GM23338 (cell line): Measurements from ENCODE around the gene CARD16. TPM values are rescaled to one million over a fixed set of nuclear protein-coding genes. Genes with fewer than 3 reads are reported as not detected.

ENCODE experiments used
- ATAC-seq: fragments of 200-7000 bp; cut with Tn5 transposase; 3 replicates; pipeline ENCODE4 v1.9.1; 2020
- DNase-seq: peaks from one replicate; pipeline ENCODE4 v3.0.0-alpha.2; 2015; ENCODE audit warnings: low spot score
- H2AFZ ChIP-seq: fragments of 200-600 bp; sonication (generic); 2 replicates; pipeline ENCODE4 v1.8.0; 2016; ENCODE audit warnings: antibody characterized with exemption, mild to moderate bottlenecking, moderate library complexity
- H3F3A ChIP-seq: fragments of 200-600 bp; sonication (generic); replicated peaks from 2 replicates; pipeline ENCODE4 v1.8.0; 2017; ENCODE audit warnings: antibody characterized with exemption, mixed run types, low read depth
- H3K27ac ChIP-seq: fragments of 200-600 bp; sonication (generic); 2 replicates; pipeline ENCODE4 v1.6.1; 2016; ENCODE audit warnings: low read depth
- H3K27me3 ChIP-seq: fragments of 200-600 bp; sonication (generic); 2 replicates; pipeline ENCODE4 v1.8.0; 2016; ENCODE audit warnings: mild to moderate bottlenecking, mixed run types, moderate library complexity; ENCODE audit not compliant: insufficient read depth
- H3K36me3 ChIP-seq: fragments of 200-600 bp; sonication (generic); 2 replicates; pipeline ENCODE4 v1.8.0; 2016; ENCODE audit warnings: mild to moderate bottlenecking; ENCODE audit not compliant: insufficient read depth
- H3K4me1 ChIP-seq: fragments of 200-600 bp; sonication (generic); 2 replicates; pipeline ENCODE4 v1.8.0; 2016; ENCODE audit warnings: mild to moderate bottlenecking, moderate library complexity; ENCODE audit not compliant: insufficient read depth
- H3K4me2 ChIP-seq: fragments of 200-600 bp; sonication (generic); 2 replicates; pipeline ENCODE4 v1.7.1; 2017; ENCODE audit warnings: mixed run types
- H3K4me3 ChIP-seq: fragments of 200-600 bp; sonication (generic); 2 replicates; pipeline ENCODE4 v1.6.1; 2016; ENCODE audit warnings: mixed run types
- H3K79me2 ChIP-seq: fragments of 200-600 bp; sonication (generic); replicated peaks from 2 replicates; pipeline ENCODE4 v1.8.0; 2017; ENCODE audit warnings: mild to moderate bottlenecking; ENCODE audit not compliant: insufficient read depth
- H3K9me2 ChIP-seq: fragments of 200-600 bp; sonication (generic); 2 replicates; pipeline ENCODE4 v1.8.0; 2017; ENCODE audit not compliant: insufficient read depth
- H4K20me1 ChIP-seq: fragments of 200-600 bp; sonication (generic); replicated peaks from 2 replicates; pipeline ENCODE4 v1.8.0; 2017; ENCODE audit warnings: mild to moderate bottlenecking; ENCODE audit not compliant: insufficient read depth
- H3K27ac Mint-ChIP-seq: 2 replicates; pipeline ENCODE4 v1.8.0; 2020; ENCODE audit warnings: inconsistent platforms, mild to moderate bottlenecking, moderate library complexity, mixed read lengths
- H3K27me3 Mint-ChIP-seq: 3 replicates; pipeline ENCODE4 v1.8.0; 2022; ENCODE audit warnings: low read depth, mild to moderate bottlenecking, moderate library complexity, mixed read lengths, inconsistent platforms; ENCODE audit not compliant: insufficient read depth, poor library complexity
- H3K36me3 Mint-ChIP-seq: 3 replicates; pipeline ENCODE4 v1.8.0; 2021; ENCODE audit warnings: low read depth, mild to moderate bottlenecking, inconsistent platforms, moderate library complexity, mixed read lengths
- H3K4me1 Mint-ChIP-seq: 3 replicates; pipeline ENCODE4 v1.8.0; 2020; ENCODE audit warnings: mild to moderate bottlenecking, inconsistent platforms, mixed read lengths
- H3K4me3 Mint-ChIP-seq: 3 replicates; pipeline ENCODE4 v1.8.0; 2021; ENCODE audit warnings: moderate library complexity, mild to moderate bottlenecking, inconsistent platforms, mixed read lengths
- H3K9me3 Mint-ChIP-seq: 3 replicates; pipeline ENCODE4 v1.8.0; 2020; ENCODE audit warnings: moderate library complexity, mild to moderate bottlenecking, inconsistent platforms, mixed read lengths
- CREB1 ChIP-seq: fragments of 250-450 bp; sonication (Bioruptor Pico); IDR thresholded peaks from 2 replicates; pipeline ENCODE4 v1.5.0; 2020; ENCODE audit warnings: low read depth, mild to moderate bottlenecking, moderate library complexity
- EZH2phosphoT487 ChIP-seq: fragments of 200-600 bp; sonication (generic); IDR thresholded peaks from one replicate; pipeline ENCODE4 v1.8.1; 2018; ENCODE audit warnings: antibody characterized with exemption; ENCODE audit not compliant: unreplicated experiment
- JUNB ChIP-seq: IDR thresholded peaks from one replicate; pipeline ENCODE4 v1.6.1; 2016; ENCODE audit warnings: antibody characterized with exemption; ENCODE audit not compliant: unreplicated experiment
- NANOG ChIP-seq: IDR thresholded peaks from 2 replicates; pipeline ENCODE4 v1.6.1; 2016; ENCODE audit warnings: antibody characterized with exemption, borderline replicate concordance
- POLR2AphosphoS5 ChIP-seq: IDR thresholded peaks from 2 replicates; pipeline ENCODE4 v1.6.1; 2016; ENCODE audit warnings: antibody characterized with exemption, low read depth
- STAT1 ChIP-seq: IDR thresholded peaks from one replicate; pipeline ENCODE4 v1.6.1; 2016; ENCODE audit warnings: antibody characterized with exemption; ENCODE audit not compliant: unreplicated experiment
- ZNF114 ChIP-seq: fragments of 250-450 bp; sonication (Bioruptor Pico); IDR thresholded peaks from 2 replicates; pipeline ENCODE4 v1.5.0; 2020; ENCODE audit warnings: mild to moderate bottlenecking, moderate library complexity
- ZNF331 ChIP-seq: fragments of 250-450 bp; sonication (Bioruptor Pico); IDR thresholded peaks from 2 replicates; pipeline ENCODE4 v1.5.0; 2020; ENCODE audit warnings: low read depth, mild to moderate bottlenecking, moderate library complexity
- polyA plus RNA-seq: library from polyadenylated mRNA; unstranded; fragments of >200 nt; fragmentation: Nextera tagmentation; extraction: Ambion mirVana; gene quantifications from 2 replicates; pipeline ENCODE4 v1.2.1, GENCODE V29; 2016
- total RNA-seq: library from RNA; depleted of rRNA; stranded (reverse); fragments of >200 nt; shearing (Covaris generic); gene quantifications from 2 replicates; pipeline ENCODE4 v1.2.3, GENCODE V29; 2014
- TF ChIP-seq, protein P1 (sequence below): IDR thresholded peaks from one replicate; pipeline ENCODE4 v1.6.1; 2018; ENCODE audit warnings: antibody characterized with exemption; ENCODE audit not compliant: unreplicated experiment
- TF ChIP-seq, protein P2 (sequence below): IDR thresholded peaks from 2 replicates; pipeline ENCODE4 v1.6.1; 2016; ENCODE audit warnings: antibody characterized with exemption
- TF ChIP-seq, protein P3 (sequence below): fragments of 250-450 bp; sonication (Bioruptor Pico); IDR thresholded peaks from 2 replicates; pipeline ENCODE4 v1.5.0; 2020; ENCODE audit warnings: mild to moderate bottlenecking, moderate library complexity

Gene CARD16
- total and polyA plus RNA-seq, 2 experiments from 2014 or later: not detected

DNA sequence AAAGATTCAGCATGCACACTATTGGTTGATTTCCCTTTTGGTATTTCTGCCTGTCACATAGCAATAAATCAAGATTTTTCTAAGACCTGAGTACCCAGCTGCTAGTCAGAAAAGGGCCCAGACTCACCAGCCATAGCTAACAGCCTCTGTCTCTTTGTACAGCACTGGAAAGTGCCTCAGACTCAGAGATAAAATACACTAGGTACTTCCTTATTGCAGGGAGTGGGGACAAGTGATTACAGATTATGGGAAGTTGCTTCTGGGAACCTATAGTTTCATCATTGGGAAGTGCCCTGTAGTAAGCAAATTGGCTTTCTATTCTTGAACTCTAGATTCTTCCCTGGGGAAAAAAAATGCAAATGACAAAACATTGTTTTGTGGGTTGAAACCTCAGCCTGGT lies 22.1 kb downstream of the CARD16 start, which contains the start of gene CASP5 (continued):
- TF ChIP-seq, protein P1, sequence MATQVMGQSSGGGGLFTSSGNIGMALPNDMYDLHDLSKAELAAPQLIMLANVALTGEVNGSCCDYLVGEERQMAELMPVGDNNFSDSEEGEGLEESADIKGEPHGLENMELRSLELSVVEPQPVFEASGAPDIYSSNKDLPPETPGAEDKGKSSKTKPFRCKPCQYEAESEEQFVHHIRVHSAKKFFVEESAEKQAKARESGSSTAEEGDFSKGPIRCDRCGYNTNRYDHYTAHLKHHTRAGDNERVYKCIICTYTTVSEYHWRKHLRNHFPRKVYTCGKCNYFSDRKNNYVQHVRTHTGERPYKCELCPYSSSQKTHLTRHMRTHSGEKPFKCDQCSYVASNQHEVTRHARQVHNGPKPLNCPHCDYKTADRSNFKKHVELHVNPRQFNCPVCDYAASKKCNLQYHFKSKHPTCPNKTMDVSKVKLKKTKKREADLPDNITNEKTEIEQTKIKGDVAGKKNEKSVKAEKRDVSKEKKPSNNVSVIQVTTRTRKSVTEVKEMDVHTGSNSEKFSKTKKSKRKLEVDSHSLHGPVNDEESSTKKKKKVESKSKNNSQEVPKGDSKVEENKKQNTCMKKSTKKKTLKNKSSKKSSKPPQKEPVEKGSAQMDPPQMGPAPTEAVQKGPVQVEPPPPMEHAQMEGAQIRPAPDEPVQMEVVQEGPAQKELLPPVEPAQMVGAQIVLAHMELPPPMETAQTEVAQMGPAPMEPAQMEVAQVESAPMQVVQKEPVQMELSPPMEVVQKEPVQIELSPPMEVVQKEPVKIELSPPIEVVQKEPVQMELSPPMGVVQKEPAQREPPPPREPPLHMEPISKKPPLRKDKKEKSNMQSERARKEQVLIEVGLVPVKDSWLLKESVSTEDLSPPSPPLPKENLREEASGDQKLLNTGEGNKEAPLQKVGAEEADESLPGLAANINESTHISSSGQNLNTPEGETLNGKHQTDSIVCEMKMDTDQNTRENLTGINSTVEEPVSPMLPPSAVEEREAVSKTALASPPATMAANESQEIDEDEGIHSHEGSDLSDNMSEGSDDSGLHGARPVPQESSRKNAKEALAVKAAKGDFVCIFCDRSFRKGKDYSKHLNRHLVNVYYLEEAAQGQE: no peak
- TF ChIP-seq STAT1: no peak
- TF ChIP-seq ZNF331 (CRISPR knock-in tag): no peak
- no peak for TF ChIP-seq EZH2phosphoT487
- TF ChIP-seq NANOG: no peak
- TF ChIP-seq ZNF114 (CRISPR knock-in tag): no peak
- TF ChIP-seq JUNB: no peak
- TF ChIP-seq CREB1 (CRISPR knock-in tag): no peak

DNA sequence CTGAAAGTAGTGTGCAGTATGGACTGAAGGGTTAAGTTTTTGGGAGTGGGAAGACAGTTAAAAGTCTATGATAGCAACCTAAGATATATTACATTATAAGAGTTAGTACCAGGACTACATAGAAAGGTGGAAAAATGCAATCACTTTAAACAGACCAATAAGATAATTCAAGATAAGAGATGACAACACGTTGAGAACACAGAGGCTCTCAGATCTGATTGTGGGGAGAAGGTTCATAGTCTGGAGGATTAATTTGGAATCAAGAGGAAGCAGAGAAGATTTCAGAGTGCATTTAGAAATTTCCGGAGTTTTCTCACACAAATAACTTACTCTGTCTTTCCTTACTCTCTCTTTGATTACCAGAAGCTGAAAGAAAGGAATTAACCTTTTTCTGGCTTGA lies 22.6 kb downstream of the CARD16 start:
- H3K4me2 ChIP-seq: no peak overlapping the region
- H3F3A ChIP-seq: no peaks in the 10 kb centered on the region
- Mint-ChIP-seq H3K27ac (peak overlapping the region; percentile 26; the same call in 1 of the 2 replicates), H3K4me3 (no peak overlapping the region), H3K9me3 (peaks cover 3% of the 10 kb centered on the region; the same call in 2 of the 3 replicates), H3K36me3 (peaks cover 2% of the 10 kb centered on the region; the same call in 2 of the 3 replicates), H3K4me1 (no peaks in the 10 kb centered on the region), H3K27me3 (no peaks in the 10 kb centered on the region)
- ATAC-seq: no peak
- DNase-seq: no peak
- H3K27ac ChIP-seq: no peak overlapping the region
- no peaks in the 10 kb centered on the region for H3K79me2 ChIP-seq
- H3K4me1 ChIP-seq: no peaks in the 10 kb centered on the region
- no peaks in the 10 kb centered on the region for H3K36me3 ChIP-seq
- H2AFZ ChIP-seq: peak overlapping the region; percentile 70
- no peaks in the 10 kb centered on the region for H3K27me3 ChIP-seq
- no peak overlapping the region for H3K4me3 ChIP-seq
- no peaks in the 10 kb centered on the region for H4K20me1 ChIP-seq
- H3K9me2 ChIP-seq: no peaks in the 10 kb centered on the region
- TF ChIP-seq, protein P2, sequence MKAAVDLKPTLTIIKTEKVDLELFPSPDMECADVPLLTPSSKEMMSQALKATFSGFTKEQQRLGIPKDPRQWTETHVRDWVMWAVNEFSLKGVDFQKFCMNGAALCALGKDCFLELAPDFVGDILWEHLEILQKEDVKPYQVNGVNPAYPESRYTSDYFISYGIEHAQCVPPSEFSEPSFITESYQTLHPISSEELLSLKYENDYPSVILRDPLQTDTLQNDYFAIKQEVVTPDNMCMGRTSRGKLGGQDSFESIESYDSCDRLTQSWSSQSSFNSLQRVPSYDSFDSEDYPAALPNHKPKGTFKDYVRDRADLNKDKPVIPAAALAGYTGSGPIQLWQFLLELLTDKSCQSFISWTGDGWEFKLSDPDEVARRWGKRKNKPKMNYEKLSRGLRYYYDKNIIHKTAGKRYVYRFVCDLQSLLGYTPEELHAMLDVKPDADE: no peak
- TF ChIP-seq POLR2AphosphoS5: no peak
- TF ChIP-seq EZH2phosphoT487: no peak
- TF ChIP-seq, protein P1: no peak
- TF ChIP-seq NANOG: no peak
- no peak for TF ChIP-seq ZNF114 (CRISPR knock-in tag)
- no peak for TF ChIP-seq JUNB
- TF ChIP-seq, protein P3, sequence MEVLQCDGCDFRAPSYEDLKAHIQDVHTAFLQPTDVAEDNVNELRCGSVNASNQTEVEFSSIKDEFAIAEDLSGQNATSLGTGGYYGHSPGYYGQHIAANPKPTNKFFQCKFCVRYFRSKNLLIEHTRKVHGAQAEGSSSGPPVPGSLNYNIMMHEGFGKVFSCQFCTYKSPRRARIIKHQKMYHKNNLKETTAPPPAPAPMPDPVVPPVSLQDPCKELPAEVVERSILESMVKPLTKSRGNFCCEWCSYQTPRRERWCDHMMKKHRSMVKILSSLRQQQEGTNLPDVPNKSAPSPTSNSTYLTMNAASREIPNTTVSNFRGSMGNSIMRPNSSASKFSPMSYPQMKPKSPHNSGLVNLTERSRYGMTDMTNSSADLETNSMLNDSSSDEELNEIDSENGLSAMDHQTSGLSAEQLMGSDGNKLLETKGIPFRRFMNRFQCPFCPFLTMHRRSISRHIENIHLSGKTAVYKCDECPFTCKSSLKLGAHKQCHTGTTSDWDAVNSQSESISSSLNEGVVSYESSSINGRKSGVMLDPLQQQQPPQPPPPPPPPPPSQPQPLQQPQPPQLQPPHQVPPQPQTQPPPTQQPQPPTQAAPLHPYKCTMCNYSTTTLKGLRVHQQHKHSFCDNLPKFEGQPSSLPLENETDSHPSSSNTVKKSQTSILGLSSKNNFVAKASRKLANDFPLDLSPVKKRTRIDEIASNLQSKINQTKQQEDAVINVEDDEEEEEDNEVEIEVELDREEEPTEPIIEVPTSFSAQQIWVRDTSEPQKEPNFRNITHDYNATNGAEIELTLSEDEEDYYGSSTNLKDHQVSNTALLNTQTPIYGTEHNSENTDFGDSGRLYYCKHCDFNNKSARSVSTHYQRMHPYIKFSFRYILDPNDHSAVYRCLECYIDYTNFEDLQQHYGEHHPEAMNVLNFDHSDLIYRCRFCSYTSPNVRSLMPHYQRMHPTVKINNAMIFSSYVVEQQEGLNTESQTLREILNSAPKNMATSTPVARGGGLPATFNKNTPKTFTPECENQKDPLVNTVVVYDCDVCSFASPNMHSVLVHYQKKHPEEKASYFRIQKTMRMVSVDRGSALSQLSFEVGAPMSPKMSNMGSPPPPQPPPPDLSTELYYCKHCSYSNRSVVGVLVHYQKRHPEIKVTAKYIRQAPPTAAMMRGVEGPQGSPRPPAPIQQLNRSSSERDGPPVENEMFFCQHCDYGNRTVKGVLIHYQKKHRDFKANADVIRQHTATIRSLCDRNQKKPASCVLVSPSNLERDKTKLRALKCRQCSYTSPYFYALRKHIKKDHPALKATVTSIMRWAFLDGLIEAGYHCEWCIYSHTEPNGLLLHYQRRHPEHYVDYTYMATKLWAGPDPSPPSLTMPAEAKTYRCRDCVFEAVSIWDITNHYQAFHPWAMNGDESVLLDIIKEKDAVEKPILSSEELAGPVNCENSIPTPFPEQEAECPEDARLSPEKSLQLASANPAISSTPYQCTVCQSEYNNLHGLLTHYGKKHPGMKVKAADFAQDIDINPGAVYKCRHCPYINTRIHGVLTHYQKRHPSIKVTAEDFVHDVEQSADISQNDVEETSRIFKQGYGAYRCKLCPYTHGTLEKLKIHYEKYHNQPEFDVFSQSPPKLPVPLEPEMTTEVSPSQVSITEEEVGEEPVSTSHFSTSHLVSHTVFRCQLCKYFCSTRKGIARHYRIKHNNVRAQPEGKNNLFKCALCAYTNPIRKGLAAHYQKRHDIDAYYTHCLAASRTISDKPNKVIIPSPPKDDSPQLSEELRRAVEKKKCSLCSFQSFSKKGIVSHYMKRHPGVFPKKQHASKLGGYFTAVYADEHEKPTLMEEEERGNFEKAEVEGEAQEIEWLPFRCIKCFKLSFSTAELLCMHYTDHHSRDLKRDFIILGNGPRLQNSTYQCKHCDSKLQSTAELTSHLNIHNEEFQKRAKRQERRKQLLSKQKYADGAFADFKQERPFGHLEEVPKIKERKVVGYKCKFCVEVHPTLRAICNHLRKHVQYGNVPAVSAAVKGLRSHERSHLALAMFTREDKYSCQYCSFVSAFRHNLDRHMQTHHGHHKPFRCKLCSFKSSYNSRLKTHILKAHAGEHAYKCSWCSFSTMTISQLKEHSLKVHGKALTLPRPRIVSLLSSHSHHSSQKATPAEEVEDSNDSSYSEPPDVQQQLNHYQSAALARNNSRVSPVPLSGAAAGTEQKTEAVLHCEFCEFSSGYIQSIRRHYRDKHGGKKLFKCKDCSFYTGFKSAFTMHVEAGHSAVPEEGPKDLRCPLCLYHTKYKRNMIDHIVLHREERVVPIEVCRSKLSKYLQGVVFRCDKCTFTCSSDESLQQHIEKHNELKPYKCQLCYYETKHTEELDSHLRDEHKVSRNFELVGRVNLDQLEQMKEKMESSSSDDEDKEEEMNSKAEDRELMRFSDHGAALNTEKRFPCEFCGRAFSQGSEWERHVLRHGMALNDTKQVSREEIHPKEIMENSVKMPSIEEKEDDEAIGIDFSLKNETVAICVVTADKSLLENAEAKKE (CRISPR knock-in tag): no peak
